ENCODE results near the gene ID1. TPM values are rescaled to one million over a fixed set of nuclear protein-coding genes. Genes with fewer than 3 reads are reported as not detected.

ID1 gene
- total and polyA plus RNA-seq, 2 of the 13 experiments (the other 11 are each of a cell fraction or from before 2014, with no cell fraction given): 320 to 419 TPM

- TF ChIP-seq MAX (IDR thresholded peaks at IDR 0.05): no peak
- TF ChIP-seq ZNF282 (IDR thresholded peaks at IDR 0.05; ENCODE audit: partially characterized antibody): no peak
- peak; percentile 96 for TF ChIP-seq TFDP2 (CRISPR knock-in tag; IDR thresholded peaks at IDR 0.05)
- TF ChIP-seq ZNF451 (CRISPR knock-in tag; IDR thresholded peaks at IDR 0.05): peak; percentile 99; the same call in 1 of the 2 replicates
- peak; percentile 97 for TF ChIP-seq IRX3 (CRISPR knock-in tag; IDR thresholded peaks at IDR 0.05; ENCODE audit: borderline replicate concordance, low read depth)
- TF ChIP-seq ZBTB7A (CRISPR knock-in tag; IDR thresholded peaks at IDR 0.05): peak; percentile 98; the same call in 1 of the 2 replicates
- peak; percentile 99; the same call in 1 of the 2 replicates for TF ChIP-seq IRF2 (CRISPR knock-in tag; IDR thresholded peaks at IDR 0.05)
- peak; percentile 98 for TF ChIP-seq ZNF710 (CRISPR knock-in tag; IDR thresholded peaks at IDR 0.05; ENCODE audit: borderline replicate concordance)
- TF ChIP-seq ZBTB4 (CRISPR knock-in tag; IDR thresholded peaks at IDR 0.05; ENCODE audit: borderline replicate concordance): peak; percentile 99
- TF ChIP-seq ZNF7 (CRISPR knock-in tag; IDR thresholded peaks at IDR 0.05): peak; percentile 62; the same call in 1 of the 2 replicates
- 0 out of 2 replicates have a peak, but pooled peaks have one; percentile 70 for TF ChIP-seq ZNF329 (CRISPR knock-in tag; IDR thresholded peaks at IDR 0.05; ENCODE audit: low read depth)
- peak; percentile 100 for TF ChIP-seq SALL1 (CRISPR knock-in tag; IDR thresholded peaks at IDR 0.05)
- TF ChIP-seq FLYWCH1 (CRISPR knock-in tag; IDR thresholded peaks at IDR 0.05): peak; percentile 93; the same call in 1 of the 2 replicates
- TF ChIP-seq USF2 (IDR thresholded peaks at IDR 0.05; ENCODE audit: low read depth, low read length): no peak
- peak; percentile 56; the same call in 1 of the 2 replicates for TF ChIP-seq USF2 (CRISPR knock-in tag; IDR thresholded peaks at IDR 0.05; ENCODE audit: borderline replicate concordance)
- TF ChIP-seq, protein P1, sequence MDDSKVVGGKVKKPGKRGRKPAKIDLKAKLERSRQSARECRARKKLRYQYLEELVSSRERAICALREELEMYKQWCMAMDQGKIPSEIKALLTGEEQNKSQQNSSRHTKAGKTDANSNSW (CRISPR knock-in tag; IDR thresholded peaks at IDR 0.05; ENCODE audit: borderline replicate concordance): peak; percentile 78
- TF ChIP-seq NAIF1 (CRISPR knock-in tag; IDR thresholded peaks at IDR 0.05; ENCODE audit: borderline replicate concordance): peak; percentile 94; the same call in 1 of the 2 replicates
- peak; percentile 100 for TF ChIP-seq RXRA (CRISPR knock-in tag; IDR thresholded peaks at IDR 0.05)
- TF ChIP-seq KLF11 (CRISPR knock-in tag; IDR thresholded peaks at IDR 0.05): peak; percentile 88
- TF ChIP-seq HDAC2 (CRISPR knock-in tag; IDR thresholded peaks at IDR 0.05): peak; percentile 100
Observed at GRCh38 chr20:31608251-31608945, 3.3 kb downstream of the ID1 start (continued).

Data from HepG2 (cell line).